Activated T-helper 2 cell treated with anti-CD3 and anti-CD28 coated beads, Interferon-gamma antibody, Interleukin-2, Interleukin-4, amounts not matched to agents 10 μg/mL and 5 μg/mL and 100 μg/mL, durations not matched to agents 14 hours and 24 hours and 36 hours (primary cell): Measurements from ENCODE around the gene ZNF728. TPM values are rescaled to one million over a fixed set of nuclear protein-coding genes. Genes with fewer than 3 reads are reported as not detected.

Source experiments
- total RNA-seq: library from RNA; stranded (reverse); gene quantifications from 2 replicates; pipeline ENCODE4 v1.2.3, GENCODE V29; 2022

The ZNF728 gene
- total RNA-seq, 1 donor from 2014 or later: not detected

Other genes with a start within 250 kb of the ZNF728 start
- gene ZNF99, start 219.0 kb downstream of the ZNF728 start, total RNA-seq: not detected in 2 replicates
- not detected in 2 replicates for gene ZNF723, start 170.9 kb downstream of the ZNF728 start, total RNA-seq
- 0.37 and 0.67 TPM in 2 replicates for gene ZNF730, start 113.8 kb upstream of the ZNF728 start, total RNA-seq
- 12.1 TPM in 2 replicates for gene ZNF724, start 247.2 kb upstream of the ZNF728 start, total RNA-seq